Breast epithelium (tissue), 3 donors: Measurements from ENCODE around the gene MYBPHL.

Experiments used
- POLR2A ChIP-seq: fragments of 450-650 bp; IDR thresholded peaks from one replicate; pipeline ENCODE4 v1.6.1; 2016; ENCODE audit warnings: antibody characterized with exemption, mild to moderate bottlenecking, moderate library complexity
- POLR2AphosphoS5 ChIP-seq, 3 donors: sonication (generic); formaldehyde crosslinking; IDR thresholded peaks; one replicate each; pipeline ENCODE4 v1.6.1; 2017; ENCODE audit warnings: antibody characterized with exemption in 3 of 3
- TF ChIP-seq, protein P1 (sequence below), 3 donors: fragments of 450-650 bp; IDR thresholded peaks; one replicate each; pipeline ENCODE4 v1.5.1; 2016 to 2017; ENCODE audit warnings: antibody characterized with exemption in 3 of 3, mild to moderate bottlenecking in 3 of 3, moderate library complexity in 3 of 3

DNA sequence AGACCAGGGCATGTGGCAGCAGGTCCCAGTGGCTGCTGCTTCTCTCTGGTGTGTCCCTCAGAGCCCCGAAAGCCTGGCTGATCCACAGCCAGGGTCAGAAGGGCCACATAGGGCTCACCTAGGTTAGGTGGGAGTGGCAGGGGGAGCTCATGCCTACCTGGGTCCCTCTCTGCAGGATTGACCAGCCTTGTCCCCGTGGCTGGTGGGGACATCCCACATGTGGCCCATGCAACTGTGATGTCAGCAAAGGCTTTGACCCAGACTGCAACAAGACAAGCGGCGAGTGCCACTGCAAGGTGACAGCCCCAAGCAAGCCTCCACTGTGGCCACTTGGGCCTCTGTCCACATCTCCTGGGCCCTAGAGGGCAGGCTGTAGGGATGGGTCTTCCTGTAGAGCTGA, 41.8 kb downstream of the MYBPHL start:
- no peak for TF ChIP-seq POLR2A
- TF ChIP-seq, protein P1, sequence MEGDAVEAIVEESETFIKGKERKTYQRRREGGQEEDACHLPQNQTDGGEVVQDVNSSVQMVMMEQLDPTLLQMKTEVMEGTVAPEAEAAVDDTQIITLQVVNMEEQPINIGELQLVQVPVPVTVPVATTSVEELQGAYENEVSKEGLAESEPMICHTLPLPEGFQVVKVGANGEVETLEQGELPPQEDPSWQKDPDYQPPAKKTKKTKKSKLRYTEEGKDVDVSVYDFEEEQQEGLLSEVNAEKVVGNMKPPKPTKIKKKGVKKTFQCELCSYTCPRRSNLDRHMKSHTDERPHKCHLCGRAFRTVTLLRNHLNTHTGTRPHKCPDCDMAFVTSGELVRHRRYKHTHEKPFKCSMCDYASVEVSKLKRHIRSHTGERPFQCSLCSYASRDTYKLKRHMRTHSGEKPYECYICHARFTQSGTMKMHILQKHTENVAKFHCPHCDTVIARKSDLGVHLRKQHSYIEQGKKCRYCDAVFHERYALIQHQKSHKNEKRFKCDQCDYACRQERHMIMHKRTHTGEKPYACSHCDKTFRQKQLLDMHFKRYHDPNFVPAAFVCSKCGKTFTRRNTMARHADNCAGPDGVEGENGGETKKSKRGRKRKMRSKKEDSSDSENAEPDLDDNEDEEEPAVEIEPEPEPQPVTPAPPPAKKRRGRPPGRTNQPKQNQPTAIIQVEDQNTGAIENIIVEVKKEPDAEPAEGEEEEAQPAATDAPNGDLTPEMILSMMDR (IDR thresholded peaks at IDR 0.05) = no peak
- TF ChIP-seq POLR2AphosphoS5 (IDR thresholded peaks at IDR 0.05) = no peak
